ENCODE data around the gene ACKR1.

ACKR1 gene

GRCh38 chr1:159206110-159206509 lies 1.4 kb downstream of the ACKR1 start:
- Histone ChIP-seq H3K27me3 (ENCODE audit: control insufficient read depth in 2 of 2, insufficient read depth in 2 of 2, low read length in 2 of 2) (peaks cover 4 to 6% of the 10 kb centered on the region in 2 donors), H3K4me1 (ENCODE audit: control insufficient read depth in 2 of 2, insufficient read depth in 2 of 2, low read length in 2 of 2) (no peaks in the 10 kb centered on the region), H3K9ac (ENCODE audit: low read depth in 1 of 2, low read length in 2 of 2) (no peak overlapping the region), H3K4me3 (ENCODE audit: low read length in 2 of 2) (no peak overlapping the region), H3K9me3 (ENCODE audit: control insufficient read depth in 2 of 2, low read length in 2 of 2) (no peaks in the 10 kb centered on the region), H3K36me3 (ENCODE audit: control insufficient read depth in 2 of 2, insufficient read depth in 2 of 2, low read length in 2 of 2) (no peaks in the 10 kb centered on the region), H3K27ac (ENCODE audit: low read depth in 2 of 2, low read length in 2 of 2) (no peak overlapping the region)

- H3K36me3 ChIP-seq (ENCODE audit: control insufficient read depth in 2 of 2, insufficient read depth in 2 of 2, low read length in 2 of 2), result no peaks in the 10 kb centered on the region
- no peaks in the 10 kb centered on the region for H3K9me3 ChIP-seq (ENCODE audit: control insufficient read depth in 2 of 2, low read length in 2 of 2)
- peaks cover 4 to 6% of the 10 kb centered on the region in 2 donors for H3K27me3 ChIP-seq (ENCODE audit: control insufficient read depth in 2 of 2, insufficient read depth in 2 of 2, low read length in 2 of 2)
- H3K4me3 ChIP-seq (ENCODE audit: low read length in 2 of 2), result no peak overlapping the region
- no peaks in the 10 kb centered on the region for H3K4me1 ChIP-seq (ENCODE audit: control insufficient read depth in 2 of 2, insufficient read depth in 2 of 2, low read length in 2 of 2)
- H3K27ac ChIP-seq (ENCODE audit: low read depth in 2 of 2, low read length in 2 of 2), result no peak overlapping the region
- H3K9ac ChIP-seq (ENCODE audit: low read depth in 1 of 2, low read length in 2 of 2), result no peak overlapping the region
Measured at GRCh38 chr1:159207080-159207479, 2.4 kb downstream of the ACKR1 start.

- H3K27me3 ChIP-seq (ENCODE audit: control insufficient read depth in 2 of 2, insufficient read depth in 2 of 2, low read length in 2 of 2), result peaks cover 4 to 6% of the 10 kb centered on the region in 2 donors
- H3K4me3 ChIP-seq (ENCODE audit: low read length in 2 of 2), result no peak overlapping the region
- H3K27ac ChIP-seq (ENCODE audit: low read depth in 2 of 2, low read length in 2 of 2), result no peak overlapping the region
- no peak overlapping the region for H3K9ac ChIP-seq (ENCODE audit: low read depth in 1 of 2, low read length in 2 of 2)
- H3K4me1 ChIP-seq (ENCODE audit: control insufficient read depth in 2 of 2, insufficient read depth in 2 of 2, low read length in 2 of 2), result no peaks in the 10 kb centered on the region
- H3K9me3 ChIP-seq (ENCODE audit: control insufficient read depth in 2 of 2, low read length in 2 of 2), result no peaks in the 10 kb centered on the region
- no peaks in the 10 kb centered on the region for H3K36me3 ChIP-seq (ENCODE audit: control insufficient read depth in 2 of 2, insufficient read depth in 2 of 2, low read length in 2 of 2)
Measured at GRCh38 chr1:159207774-159208173, 3.1 kb downstream of the ACKR1 start.

- Histone ChIP-seq H3K27ac (ENCODE audit: low read depth in 2 of 2, low read length in 2 of 2) (no peak overlapping the region), H3K27me3 (ENCODE audit: control insufficient read depth in 2 of 2, insufficient read depth in 2 of 2, low read length in 2 of 2) (peaks cover 4 to 6% of the 10 kb centered on the region in 2 donors), H3K36me3 (ENCODE audit: control insufficient read depth in 2 of 2, insufficient read depth in 2 of 2, low read length in 2 of 2) (no peaks in the 10 kb centered on the region), H3K4me1 (ENCODE audit: control insufficient read depth in 2 of 2, insufficient read depth in 2 of 2, low read length in 2 of 2) (no peaks in the 10 kb centered on the region), H3K9me3 (ENCODE audit: control insufficient read depth in 2 of 2, low read length in 2 of 2) (no peaks in the 10 kb centered on the region), H3K4me3 (ENCODE audit: low read length in 2 of 2) (no peak overlapping the region), H3K9ac (ENCODE audit: low read depth in 1 of 2, low read length in 2 of 2) (no peak overlapping the region)
Measured at GRCh38 chr1:159208175-159208825, 3.6 kb downstream of the ACKR1 start.

- Histone ChIP-seq H3K27ac (ENCODE audit: low read depth in 2 of 2, low read length in 2 of 2) (no peak overlapping the region), H3K4me1 (ENCODE audit: control insufficient read depth in 2 of 2, insufficient read depth in 2 of 2, low read length in 2 of 2) (no peaks in the 10 kb centered on the region), H3K4me3 (ENCODE audit: low read length in 2 of 2) (no peak overlapping the region), H3K9ac (ENCODE audit: low read depth in 1 of 2, low read length in 2 of 2) (no peak overlapping the region), H3K9me3 (ENCODE audit: control insufficient read depth in 2 of 2, low read length in 2 of 2) (no peaks in the 10 kb centered on the region), H3K36me3 (ENCODE audit: control insufficient read depth in 2 of 2, insufficient read depth in 2 of 2, low read length in 2 of 2) (no peaks in the 10 kb centered on the region), H3K27me3 (ENCODE audit: control insufficient read depth in 2 of 2, insufficient read depth in 2 of 2, low read length in 2 of 2) (peaks cover 4 to 6% of the 10 kb centered on the region in 2 donors)
Measured at GRCh38 chr1:159209061-159209460, 4.4 kb downstream of the ACKR1 start.

- Histone ChIP-seq H3K9ac (ENCODE audit: low read depth in 1 of 2, low read length in 2 of 2) (no peak overlapping the region), H3K27ac (ENCODE audit: low read depth in 2 of 2, low read length in 2 of 2) (no peak overlapping the region), H3K4me3 (ENCODE audit: low read length in 2 of 2) (no peak overlapping the region), H3K27me3 (ENCODE audit: control insufficient read depth in 2 of 2, insufficient read depth in 2 of 2, low read length in 2 of 2) (peaks cover 0 to 4% of the 10 kb centered on the region in 2 donors), H3K36me3 (ENCODE audit: control insufficient read depth in 2 of 2, insufficient read depth in 2 of 2, low read length in 2 of 2) (no peaks in the 10 kb centered on the region), H3K4me1 (ENCODE audit: control insufficient read depth in 2 of 2, insufficient read depth in 2 of 2, low read length in 2 of 2) (no peaks in the 10 kb centered on the region), H3K9me3 (ENCODE audit: control insufficient read depth in 2 of 2, low read length in 2 of 2) (no peaks in the 10 kb centered on the region)
Measured at GRCh38 chr1:159211331-159212136, 6.9 kb downstream of the ACKR1 start.

GRCh38 chr1:159212596-159212995 lies 7.9 kb downstream of the ACKR1 start:
- no peaks in the 10 kb centered on the region for H3K4me1 ChIP-seq (ENCODE audit: control insufficient read depth in 2 of 2, insufficient read depth in 2 of 2, low read length in 2 of 2)
- H3K9me3 ChIP-seq (ENCODE audit: control insufficient read depth in 2 of 2, low read length in 2 of 2), result no peaks in the 10 kb centered on the region
- peaks cover 0 to 4% of the 10 kb centered on the region in 2 donors for H3K27me3 ChIP-seq (ENCODE audit: control insufficient read depth in 2 of 2, insufficient read depth in 2 of 2, low read length in 2 of 2)
- no peak overlapping the region for H3K27ac ChIP-seq (ENCODE audit: low read depth in 2 of 2, low read length in 2 of 2)
- no peak overlapping the region for H3K9ac ChIP-seq (ENCODE audit: low read depth in 1 of 2, low read length in 2 of 2)
- no peaks in the 10 kb centered on the region for H3K36me3 ChIP-seq (ENCODE audit: control insufficient read depth in 2 of 2, insufficient read depth in 2 of 2, low read length in 2 of 2)
- no peak overlapping the region for H3K4me3 ChIP-seq (ENCODE audit: low read length in 2 of 2)

- Histone ChIP-seq H3K9me3 (ENCODE audit: control insufficient read depth in 2 of 2, low read length in 2 of 2) (no peaks in the 10 kb centered on the region), H3K36me3 (ENCODE audit: control insufficient read depth in 2 of 2, insufficient read depth in 2 of 2, low read length in 2 of 2) (no peaks in the 10 kb centered on the region), H3K27me3 (ENCODE audit: control insufficient read depth in 2 of 2, insufficient read depth in 2 of 2, low read length in 2 of 2) (no peaks in the 10 kb centered on the region)
Measured at GRCh38 chr1:159214149-159214760, 9.6 kb downstream of the ACKR1 start.

GRCh38 chr1:159218649-159219636 lies 14.3 kb downstream of the ACKR1 start:
- no peak overlapping the region for H3K27ac ChIP-seq (ENCODE audit: low read depth in 2 of 2, low read length in 2 of 2)
- H3K4me1 ChIP-seq (ENCODE audit: control insufficient read depth in 2 of 2, insufficient read depth in 2 of 2, low read length in 2 of 2), result no peaks in the 10 kb centered on the region
- H3K4me3 ChIP-seq (ENCODE audit: low read length in 2 of 2), result no peak overlapping the region
- no peaks in the 10 kb centered on the region for H3K27me3 ChIP-seq (ENCODE audit: control insufficient read depth in 2 of 2, insufficient read depth in 2 of 2, low read length in 2 of 2)
- no peaks in the 10 kb centered on the region for H3K36me3 ChIP-seq (ENCODE audit: control insufficient read depth in 2 of 2, insufficient read depth in 2 of 2, low read length in 2 of 2)
- H3K9ac ChIP-seq (ENCODE audit: low read depth in 1 of 2, low read length in 2 of 2), result no peak overlapping the region
- no peaks in the 10 kb centered on the region for H3K9me3 ChIP-seq (ENCODE audit: control insufficient read depth in 2 of 2, low read length in 2 of 2)

More at GRCh38 chr1:159214149-159214760, 9.6 kb downstream of the ACKR1 start:
- H3K4me3 ChIP-seq (ENCODE audit: low read length in 2 of 2), result no peak overlapping the region
- no peak overlapping the region for H3K27ac ChIP-seq (ENCODE audit: low read depth in 2 of 2, low read length in 2 of 2)
- no peak overlapping the region for H3K9ac ChIP-seq (ENCODE audit: low read depth in 1 of 2, low read length in 2 of 2)
- H3K4me1 ChIP-seq (ENCODE audit: control insufficient read depth in 2 of 2, insufficient read depth in 2 of 2, low read length in 2 of 2), result no peaks in the 10 kb centered on the region
